Prostate gland (tissue), 2 donors: ENCODE data around the gene CEBPB.

Experiments used
- POLR2A ChIP-seq: fragments of 450-650 bp; IDR thresholded peaks from one replicate; pipeline ENCODE4 v1.6.1; 2016; ENCODE audit warnings: antibody characterized with exemption, mild to moderate bottlenecking
- POLR2AphosphoS5 ChIP-seq: sonication (generic); formaldehyde crosslinking; IDR thresholded peaks from one replicate; pipeline ENCODE4 v1.6.1; 2017; ENCODE audit warnings: antibody characterized with exemption
- TF ChIP-seq, protein P1 (sequence below), 4 experiments: fragments of 200-600 bp in 2 of 4; fragments of 450-650 bp in 2 of 4; sonication (generic) in 2 of 4; IDR thresholded peaks; 1 replicate in 3 of 4; 2 replicates in 1 of 4; pipeline ENCODE4 v1.5.1; 2016 to 2019; ENCODE audit warnings: antibody characterized with exemption in 4 of 4, mild to moderate bottlenecking in 2 of 4, moderate library complexity in 2 of 4

DNA sequence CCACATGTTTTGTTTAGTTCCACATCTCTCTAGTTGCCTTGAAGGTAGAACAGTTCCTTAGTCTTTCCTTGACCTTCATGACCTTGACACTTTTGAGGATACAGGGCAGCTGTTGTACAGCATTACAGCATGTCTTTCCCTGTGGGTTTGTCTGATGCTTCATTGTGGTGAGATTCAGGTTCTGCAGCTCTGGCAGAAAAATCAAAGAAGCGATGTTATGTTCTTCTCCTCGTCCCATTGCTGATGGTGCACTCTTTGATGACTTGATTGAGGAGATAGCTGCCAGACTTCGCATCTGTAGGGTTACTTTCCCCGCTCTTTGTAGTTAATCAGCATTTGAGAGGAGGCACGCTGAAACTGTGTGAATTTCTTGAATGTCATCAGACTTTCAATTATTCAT is 12.0 kb downstream of the CEBPB start:
- TF ChIP-seq, protein P1, sequence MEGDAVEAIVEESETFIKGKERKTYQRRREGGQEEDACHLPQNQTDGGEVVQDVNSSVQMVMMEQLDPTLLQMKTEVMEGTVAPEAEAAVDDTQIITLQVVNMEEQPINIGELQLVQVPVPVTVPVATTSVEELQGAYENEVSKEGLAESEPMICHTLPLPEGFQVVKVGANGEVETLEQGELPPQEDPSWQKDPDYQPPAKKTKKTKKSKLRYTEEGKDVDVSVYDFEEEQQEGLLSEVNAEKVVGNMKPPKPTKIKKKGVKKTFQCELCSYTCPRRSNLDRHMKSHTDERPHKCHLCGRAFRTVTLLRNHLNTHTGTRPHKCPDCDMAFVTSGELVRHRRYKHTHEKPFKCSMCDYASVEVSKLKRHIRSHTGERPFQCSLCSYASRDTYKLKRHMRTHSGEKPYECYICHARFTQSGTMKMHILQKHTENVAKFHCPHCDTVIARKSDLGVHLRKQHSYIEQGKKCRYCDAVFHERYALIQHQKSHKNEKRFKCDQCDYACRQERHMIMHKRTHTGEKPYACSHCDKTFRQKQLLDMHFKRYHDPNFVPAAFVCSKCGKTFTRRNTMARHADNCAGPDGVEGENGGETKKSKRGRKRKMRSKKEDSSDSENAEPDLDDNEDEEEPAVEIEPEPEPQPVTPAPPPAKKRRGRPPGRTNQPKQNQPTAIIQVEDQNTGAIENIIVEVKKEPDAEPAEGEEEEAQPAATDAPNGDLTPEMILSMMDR (IDR thresholded peaks at IDR 0.05): no peak
- no peak for TF ChIP-seq POLR2A
- no peak for TF ChIP-seq POLR2AphosphoS5
